Nasal cavity respiratory epithelium epithelial cell of viscerocranial mucosa (primary cell): ENCODE data around the gene DACT3. TPM values are rescaled to one million over a fixed set of nuclear protein-coding genes. Genes with fewer than 3 reads are reported as not detected.

ENCODE experiments used
- total RNA-seq: library from RNA; depleted of rRNA; stranded (reverse); fragments of >200 nt; gene quantifications from 2 replicates; pipeline ENCODE4 v1.2.3, GENCODE V29; 2014

DACT3 gene
- under 0.01 TPM in 1 of 2 replicates, not detected in the other for total RNA-seq

GRCh38 chr19:46661020-46661731 is at the start of gene DACT3:
Gene DACT3 (minus strand): TSS chr19:46661182. CDS start chr19:46661064, 118 bp downstream.

GRCh38 chr19:46635920-46636761 is 24.8 kb downstream of the DACT3 start, which contains the start of gene GNG8:
Gene GNG8 (minus strand): TSS chr19:46636202. CDS start chr19:46634682, 1,520 bp downstream.

GRCh38 chr19:46624958-46625661 is 35.9 kb downstream of the DACT3 start, which contains the start of gene PTGIR:
Gene PTGIR (minus strand): TSS chr19:46625089. CDS start chr19:46624225, 864 bp downstream.

GRCh38 chr19:46601318-46602224 is 59.4 kb downstream of the DACT3 start, which contains the start of gene CALM3:
Gene CALM3 (plus strand): TSS chr19:46601330. CDS start chr19:46601435, 105 bp downstream.

Other genes with a start within 250 kb of the DACT3 start
- 15.0 and 16.1 TPM in 2 replicates for gene CCDC8, start 247.6 kb downstream of the DACT3 start, total RNA-seq
- not detected in 2 replicates for gene PNMA8C, start 232.2 kb downstream of the DACT3 start, total RNA-seq
- 4.7 and 5.8 TPM in 2 replicates for gene PNMA8A, start 189.6 kb downstream of the DACT3 start, total RNA-seq
- under 0.01 and 0.07 TPM in 2 replicates for gene PNMA8B, start 165.3 kb downstream of the DACT3 start, total RNA-seq
- gene CALM3, start 59.9 kb downstream of the DACT3 start, total RNA-seq, result 73.1 and 94.7 TPM in 2 replicates
- gene PTGIR, start 36.1 kb downstream of the DACT3 start, total RNA-seq, result not detected in 2 replicates
- not detected in 2 replicates for gene GNG8, start 25.0 kb downstream of the DACT3 start, total RNA-seq
- 17.4 and 50.8 TPM in 2 replicates for gene PRKD2, start 55.9 kb upstream of the DACT3 start, total RNA-seq
- 10.9 and 16.9 TPM in 2 replicates for gene FKRP, start 84.9 kb upstream of the DACT3 start, total RNA-seq
- gene STRN4, start 85.3 kb upstream of the DACT3 start, total RNA-seq, result 85.8 and 94.1 TPM in 2 replicates
- gene SLC1A5, start 127.4 kb upstream of the DACT3 start, total RNA-seq, result 330 and 503 TPM in 2 replicates
- gene AP2S1, start 189.7 kb upstream of the DACT3 start, total RNA-seq, result 104 and 109 TPM in 2 replicates
- gene ARHGAP35, start 199.8 kb upstream of the DACT3 start, total RNA-seq, result 40.3 and 74.0 TPM in 2 replicates